Measurements from ENCODE around the gene DOCK1.

- no peak for TF ChIP-seq EZH2 (IDR thresholded peaks at IDR 0.05; ENCODE audit: insufficient read depth, poor library complexity, severe bottlenecking)
- no peak for TF ChIP-seq EZH2phosphoT487 (IDR thresholded peaks at IDR 0.05; ENCODE audit: insufficient read depth, low read depth)
These were observed 487.4 kb downstream of the DOCK1 start for GRCh38 chr10:127392351-127393235.
